OCI-LY3 (cell line): ENCODE results near the gene IL17A.

ENCODE experiments used
- EZH2phosphoT487 ChIP-seq: fragments of 200-600 bp; shearing (Covaris generic); IDR thresholded peaks from 2 replicates; pipeline ENCODE4 v1.6.1; 2018; ENCODE audit warnings: antibody characterized with exemption, mixed run types, low read depth
- TF ChIP-seq, protein P1 (sequence below): fragments of 200-600, 300-600 bp; sonication (generic); IDR thresholded peaks from 2 replicates; pipeline ENCODE4 v1.5.1; 2014; ENCODE audit warnings: antibody characterized with exemption, low read length, low read depth

DNA sequence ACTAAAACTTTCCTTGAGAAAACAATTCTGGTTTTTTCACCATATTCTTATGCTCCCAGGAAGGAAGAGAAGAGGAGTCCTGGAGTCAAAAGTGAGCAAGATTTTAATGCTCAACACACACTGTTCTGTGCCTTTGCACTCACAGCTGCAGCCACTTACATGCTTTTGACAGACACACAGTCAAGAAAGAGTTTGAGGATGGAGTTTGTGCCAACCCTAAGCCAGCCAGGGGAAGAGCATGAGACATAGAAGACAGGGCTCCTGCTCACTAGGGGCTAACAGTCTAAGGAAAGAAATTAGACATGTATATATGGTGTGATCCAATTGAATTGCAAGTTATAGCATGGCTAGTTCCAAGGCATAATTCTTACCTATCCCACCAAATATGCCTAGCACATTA is 37.1 kb upstream of the IL17A start:
- TF ChIP-seq, protein P1, sequence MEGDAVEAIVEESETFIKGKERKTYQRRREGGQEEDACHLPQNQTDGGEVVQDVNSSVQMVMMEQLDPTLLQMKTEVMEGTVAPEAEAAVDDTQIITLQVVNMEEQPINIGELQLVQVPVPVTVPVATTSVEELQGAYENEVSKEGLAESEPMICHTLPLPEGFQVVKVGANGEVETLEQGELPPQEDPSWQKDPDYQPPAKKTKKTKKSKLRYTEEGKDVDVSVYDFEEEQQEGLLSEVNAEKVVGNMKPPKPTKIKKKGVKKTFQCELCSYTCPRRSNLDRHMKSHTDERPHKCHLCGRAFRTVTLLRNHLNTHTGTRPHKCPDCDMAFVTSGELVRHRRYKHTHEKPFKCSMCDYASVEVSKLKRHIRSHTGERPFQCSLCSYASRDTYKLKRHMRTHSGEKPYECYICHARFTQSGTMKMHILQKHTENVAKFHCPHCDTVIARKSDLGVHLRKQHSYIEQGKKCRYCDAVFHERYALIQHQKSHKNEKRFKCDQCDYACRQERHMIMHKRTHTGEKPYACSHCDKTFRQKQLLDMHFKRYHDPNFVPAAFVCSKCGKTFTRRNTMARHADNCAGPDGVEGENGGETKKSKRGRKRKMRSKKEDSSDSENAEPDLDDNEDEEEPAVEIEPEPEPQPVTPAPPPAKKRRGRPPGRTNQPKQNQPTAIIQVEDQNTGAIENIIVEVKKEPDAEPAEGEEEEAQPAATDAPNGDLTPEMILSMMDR, result no peak
- no peak for TF ChIP-seq EZH2phosphoT487
